ENCODE measurements around the gene ADGRD1.

- no peak for TF ChIP-seq POLR2AphosphoS5 (IDR thresholded peaks at IDR 0.05; ENCODE audit: borderline replicate concordance, low read depth, low read length)
- TF ChIP-seq EZH2 (IDR thresholded peaks at IDR 0.05) = no peak
Measured at GRCh38 chr12:131146173-131146675, 192.5 kb downstream of the ADGRD1 start.

All from SK-N-MC (cell line).